ENCODE measurements around the gene EML3. TPM values are rescaled to one million over a fixed set of nuclear protein-coding genes. Genes with fewer than 3 reads are reported as not detected.

Gene EML3
- total and polyA plus RNA-seq, 2 of the 13 experiments (the other 11 are each of a cell fraction or from before 2014, with no cell fraction given) = 10.6 to 12.3 TPM

DNA sequence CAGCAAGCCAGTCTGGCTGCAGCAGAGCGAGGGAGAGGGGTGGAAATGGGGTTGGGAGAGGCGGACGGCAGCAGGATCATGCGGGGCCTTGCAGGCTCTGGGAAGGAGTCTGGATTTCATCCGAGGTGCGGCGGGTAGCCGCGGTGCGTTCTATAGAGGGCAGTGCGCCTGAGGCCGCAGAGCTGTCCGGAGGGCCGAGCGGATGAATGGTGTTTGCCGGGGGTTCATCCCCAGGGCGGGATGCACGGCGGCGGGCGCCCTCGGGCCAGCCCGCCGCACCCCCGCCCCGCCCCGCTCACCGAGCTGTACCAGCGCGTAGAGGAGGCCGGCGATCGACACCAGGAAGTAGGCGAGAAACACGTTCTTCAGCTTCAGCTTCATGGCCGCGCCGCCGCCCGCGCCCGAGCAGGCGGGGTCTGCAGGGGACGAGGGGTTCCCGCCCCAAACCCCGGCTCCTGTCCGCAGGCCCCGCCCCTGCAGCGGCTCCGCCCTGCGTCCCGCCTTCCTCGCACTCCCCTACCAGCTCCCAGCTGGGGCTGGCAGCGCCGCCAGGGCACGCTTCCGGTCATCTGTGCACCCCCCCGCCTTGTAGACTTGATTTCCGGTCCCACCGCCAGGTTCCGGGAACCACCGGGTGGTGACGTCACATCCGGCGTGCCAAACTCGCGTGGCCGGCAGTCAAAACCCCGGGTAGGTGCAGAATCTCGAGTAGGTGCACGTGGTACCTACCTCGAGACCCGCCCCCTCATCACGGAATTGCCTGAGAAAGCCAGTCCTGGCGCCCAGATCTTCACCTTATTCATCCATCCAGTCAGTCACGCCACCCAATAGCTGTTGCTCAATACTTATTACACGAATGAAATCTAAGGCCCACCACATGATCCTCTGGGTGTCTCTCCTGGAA lies 9.2 kb upstream of the EML3 start, which contains the start of gene B3GAT3 (continued):
- peak; percentile 86 for TF ChIP-seq MED13 (CRISPR knock-in tag; IDR thresholded peaks at IDR 0.05)
- TF ChIP-seq ZNF33B (CRISPR knock-in tag; IDR thresholded peaks at IDR 0.05) = peak; percentile 93
- peak; percentile 81 for TF ChIP-seq NRL (CRISPR knock-in tag; IDR thresholded peaks at IDR 0.05; ENCODE audit: borderline replicate concordance)
- TF ChIP-seq ZNF367 (CRISPR knock-in tag; IDR thresholded peaks at IDR 0.05; ENCODE audit: borderline replicate concordance) = no peak; the same call in 1 of the 2 replicates
- TF ChIP-seq, protein P1, sequence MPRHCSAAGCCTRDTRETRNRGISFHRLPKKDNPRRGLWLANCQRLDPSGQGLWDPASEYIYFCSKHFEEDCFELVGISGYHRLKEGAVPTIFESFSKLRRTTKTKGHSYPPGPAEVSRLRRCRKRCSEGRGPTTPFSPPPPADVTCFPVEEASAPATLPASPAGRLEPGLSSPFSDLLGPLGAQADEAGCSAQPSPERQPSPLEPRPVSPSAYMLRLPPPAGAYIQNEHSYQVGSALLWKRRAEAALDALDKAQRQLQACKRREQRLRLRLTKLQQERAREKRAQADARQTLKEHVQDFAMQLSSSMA (CRISPR knock-in tag; IDR thresholded peaks at IDR 0.05) = peak; percentile 64; the same call in 1 of the 2 replicates
- peak; percentile 92 for TF ChIP-seq PHF20 (CRISPR knock-in tag; IDR thresholded peaks at IDR 0.05)
- TF ChIP-seq TGIF2 (CRISPR knock-in tag; IDR thresholded peaks at IDR 0.05) = peak; percentile 99
- peak; percentile 85; the same call in 1 of the 2 replicates for TF ChIP-seq IRF2 (CRISPR knock-in tag; IDR thresholded peaks at IDR 0.05)
- 0 out of 2 replicates have a peak, but pooled peaks have one; percentile 21 for TF ChIP-seq ZNF292 (CRISPR knock-in tag; IDR thresholded peaks at IDR 0.05; ENCODE audit: borderline replicate concordance, low read depth)
- TF ChIP-seq STAG1 (CRISPR knock-in tag; IDR thresholded peaks at IDR 0.05) = 0 out of 2 replicates have a peak, but pooled peaks have one; percentile 15
- TF ChIP-seq, protein P2, sequence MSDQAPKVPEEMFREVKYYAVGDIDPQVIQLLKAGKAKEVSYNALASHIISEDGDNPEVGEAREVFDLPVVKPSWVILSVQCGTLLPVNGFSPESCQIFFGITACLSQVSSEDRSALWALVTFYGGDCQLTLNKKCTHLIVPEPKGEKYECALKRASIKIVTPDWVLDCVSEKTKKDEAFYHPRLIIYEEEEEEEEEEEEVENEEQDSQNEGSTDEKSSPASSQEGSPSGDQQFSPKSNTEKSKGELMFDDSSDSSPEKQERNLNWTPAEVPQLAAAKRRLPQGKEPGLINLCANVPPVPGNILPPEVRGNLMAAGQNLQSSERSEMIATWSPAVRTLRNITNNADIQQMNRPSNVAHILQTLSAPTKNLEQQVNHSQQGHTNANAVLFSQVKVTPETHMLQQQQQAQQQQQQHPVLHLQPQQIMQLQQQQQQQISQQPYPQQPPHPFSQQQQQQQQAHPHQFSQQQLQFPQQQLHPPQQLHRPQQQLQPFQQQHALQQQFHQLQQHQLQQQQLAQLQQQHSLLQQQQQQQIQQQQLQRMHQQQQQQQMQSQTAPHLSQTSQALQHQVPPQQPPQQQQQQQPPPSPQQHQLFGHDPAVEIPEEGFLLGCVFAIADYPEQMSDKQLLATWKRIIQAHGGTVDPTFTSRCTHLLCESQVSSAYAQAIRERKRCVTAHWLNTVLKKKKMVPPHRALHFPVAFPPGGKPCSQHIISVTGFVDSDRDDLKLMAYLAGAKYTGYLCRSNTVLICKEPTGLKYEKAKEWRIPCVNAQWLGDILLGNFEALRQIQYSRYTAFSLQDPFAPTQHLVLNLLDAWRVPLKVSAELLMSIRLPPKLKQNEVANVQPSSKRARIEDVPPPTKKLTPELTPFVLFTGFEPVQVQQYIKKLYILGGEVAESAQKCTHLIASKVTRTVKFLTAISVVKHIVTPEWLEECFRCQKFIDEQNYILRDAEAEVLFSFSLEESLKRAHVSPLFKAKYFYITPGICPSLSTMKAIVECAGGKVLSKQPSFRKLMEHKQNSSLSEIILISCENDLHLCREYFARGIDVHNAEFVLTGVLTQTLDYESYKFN (CRISPR knock-in tag; conservative IDR thresholded peaks at IDR 0.05) = peak; percentile 57
- TF ChIP-seq, protein P3, sequence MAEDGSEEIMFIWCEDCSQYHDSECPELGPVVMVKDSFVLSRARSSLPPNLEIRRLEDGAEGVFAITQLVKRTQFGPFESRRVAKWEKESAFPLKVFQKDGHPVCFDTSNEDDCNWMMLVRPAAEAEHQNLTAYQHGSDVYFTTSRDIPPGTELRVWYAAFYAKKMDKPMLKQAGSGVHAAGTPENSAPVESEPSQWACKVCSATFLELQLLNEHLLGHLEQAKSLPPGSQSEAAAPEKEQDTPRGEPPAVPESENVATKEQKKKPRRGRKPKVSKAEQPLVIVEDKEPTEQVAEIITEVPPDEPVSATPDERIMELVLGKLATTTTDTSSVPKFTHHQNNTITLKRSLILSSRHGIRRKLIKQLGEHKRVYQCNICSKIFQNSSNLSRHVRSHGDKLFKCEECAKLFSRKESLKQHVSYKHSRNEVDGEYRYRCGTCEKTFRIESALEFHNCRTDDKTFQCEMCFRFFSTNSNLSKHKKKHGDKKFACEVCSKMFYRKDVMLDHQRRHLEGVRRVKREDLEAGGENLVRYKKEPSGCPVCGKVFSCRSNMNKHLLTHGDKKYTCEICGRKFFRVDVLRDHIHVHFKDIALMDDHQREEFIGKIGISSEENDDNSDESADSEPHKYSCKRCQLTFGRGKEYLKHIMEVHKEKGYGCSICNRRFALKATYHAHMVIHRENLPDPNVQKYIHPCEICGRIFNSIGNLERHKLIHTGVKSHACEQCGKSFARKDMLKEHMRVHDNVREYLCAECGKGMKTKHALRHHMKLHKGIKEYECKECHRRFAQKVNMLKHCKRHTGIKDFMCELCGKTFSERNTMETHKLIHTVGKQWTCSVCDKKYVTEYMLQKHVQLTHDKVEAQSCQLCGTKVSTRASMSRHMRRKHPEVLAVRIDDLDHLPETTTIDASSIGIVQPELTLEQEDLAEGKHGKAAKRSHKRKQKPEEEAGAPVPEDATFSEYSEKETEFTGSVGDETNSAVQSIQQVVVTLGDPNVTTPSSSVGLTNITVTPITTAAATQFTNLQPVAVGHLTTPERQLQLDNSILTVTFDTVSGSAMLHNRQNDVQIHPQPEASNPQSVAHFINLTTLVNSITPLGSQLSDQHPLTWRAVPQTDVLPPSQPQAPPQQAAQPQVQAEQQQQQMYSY (CRISPR knock-in tag; IDR thresholded peaks at IDR 0.05) = peak; percentile 47; the same call in 1 of the 2 replicates
- no peak for TF ChIP-seq ZNF530 (CRISPR knock-in tag; IDR thresholded peaks at IDR 0.05; ENCODE audit: low read depth)
- TF ChIP-seq, protein P4, sequence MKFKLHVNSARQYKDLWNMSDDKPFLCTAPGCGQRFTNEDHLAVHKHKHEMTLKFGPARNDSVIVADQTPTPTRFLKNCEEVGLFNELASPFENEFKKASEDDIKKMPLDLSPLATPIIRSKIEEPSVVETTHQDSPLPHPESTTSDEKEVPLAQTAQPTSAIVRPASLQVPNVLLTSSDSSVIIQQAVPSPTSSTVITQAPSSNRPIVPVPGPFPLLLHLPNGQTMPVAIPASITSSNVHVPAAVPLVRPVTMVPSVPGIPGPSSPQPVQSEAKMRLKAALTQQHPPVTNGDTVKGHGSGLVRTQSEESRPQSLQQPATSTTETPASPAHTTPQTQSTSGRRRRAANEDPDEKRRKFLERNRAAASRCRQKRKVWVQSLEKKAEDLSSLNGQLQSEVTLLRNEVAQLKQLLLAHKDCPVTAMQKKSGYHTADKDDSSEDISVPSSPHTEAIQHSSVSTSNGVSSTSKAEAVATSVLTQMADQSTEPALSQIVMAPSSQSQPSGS (CRISPR knock-in tag; IDR thresholded peaks at IDR 0.05) = peak; percentile 98
- TF ChIP-seq, protein P5, sequence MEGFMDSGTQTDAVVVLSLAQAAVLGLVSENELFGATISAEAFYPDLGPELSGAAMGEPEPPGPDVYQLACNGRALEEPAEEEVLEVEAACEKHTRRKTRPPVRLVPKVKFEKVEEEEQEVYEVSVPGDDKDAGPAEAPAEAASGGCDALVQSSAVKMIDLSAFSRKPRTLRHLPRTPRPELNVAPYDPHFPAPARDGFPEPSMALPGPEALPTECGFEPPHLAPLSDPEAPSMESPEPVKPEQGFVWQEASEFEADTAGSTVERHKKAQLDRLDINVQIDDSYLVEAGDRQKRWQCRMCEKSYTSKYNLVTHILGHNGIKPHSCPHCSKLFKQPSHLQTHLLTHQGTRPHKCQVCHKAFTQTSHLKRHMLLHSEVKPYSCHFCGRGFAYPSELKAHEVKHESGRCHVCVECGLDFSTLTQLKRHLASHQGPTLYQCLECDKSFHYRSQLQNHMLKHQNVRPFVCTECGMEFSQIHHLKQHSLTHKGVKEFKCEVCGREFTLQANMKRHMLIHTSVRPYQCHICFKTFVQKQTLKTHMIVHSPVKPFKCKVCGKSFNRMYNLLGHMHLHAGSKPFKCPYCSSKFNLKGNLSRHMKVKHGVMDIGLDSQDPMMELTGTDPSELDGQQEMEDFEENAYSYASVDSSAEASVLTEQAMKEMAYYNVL (CRISPR knock-in tag; IDR thresholded peaks at IDR 0.05; ENCODE audit: borderline replicate concordance) = peak; percentile 80
- peak; percentile 28; the same call in 1 of the 2 replicates for TF ChIP-seq ZNF616 (CRISPR knock-in tag; IDR thresholded peaks at IDR 0.05; ENCODE audit: low read depth)

Data from HepG2 (cell line).